HG03064 (cell line): ENCODE results near the gene LMCD1.

Source experiments
- ATAC-seq: cut with Tn5 transposase; IDR thresholded peaks from one replicate; pipeline ENCODE4 v1.9.1; 2021; ENCODE audit warnings: low read depth; ENCODE audit not compliant: unreplicated experiment

The LMCD1 gene

DNA sequence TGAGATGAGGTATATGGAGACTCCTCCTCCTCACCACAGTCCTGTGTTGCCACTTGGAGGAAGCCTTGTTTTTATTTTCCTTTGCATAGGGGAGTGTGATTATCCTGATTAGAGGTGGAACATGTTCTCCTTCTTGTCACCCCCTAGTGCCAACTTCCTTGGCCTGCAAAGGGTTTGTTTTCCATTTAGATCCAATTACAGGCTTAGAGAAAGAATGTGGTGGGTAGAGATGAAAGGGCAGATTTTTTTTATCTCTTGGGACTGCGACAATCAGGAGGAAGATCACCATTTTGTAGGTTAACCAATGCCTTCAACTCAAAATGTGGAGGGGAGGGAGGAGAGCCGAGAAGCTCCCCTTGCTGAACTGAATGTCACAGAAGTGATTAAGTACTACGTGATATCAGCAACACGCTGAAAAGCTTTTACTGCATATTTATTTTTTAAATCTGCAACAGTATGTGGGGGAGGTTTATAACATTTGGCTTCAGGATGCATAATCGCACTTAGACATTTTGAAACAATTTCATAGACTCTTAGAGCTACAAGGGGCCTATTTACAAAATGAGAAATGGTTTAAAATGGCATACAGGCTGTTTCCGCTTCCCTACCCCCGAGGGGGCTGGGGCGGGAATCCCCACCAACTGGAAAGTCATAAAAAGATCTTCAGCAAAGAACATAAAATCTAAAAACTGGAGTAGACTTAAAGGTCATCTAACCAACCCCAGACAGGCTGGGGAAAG is 2.4 kb downstream of the LMCD1 start:
- no peak for ATAC-seq

- no peak for ATAC-seq
Observed at GRCh38 chr3:8504611-8504973, 3.0 kb downstream of the LMCD1 start.

DNA sequence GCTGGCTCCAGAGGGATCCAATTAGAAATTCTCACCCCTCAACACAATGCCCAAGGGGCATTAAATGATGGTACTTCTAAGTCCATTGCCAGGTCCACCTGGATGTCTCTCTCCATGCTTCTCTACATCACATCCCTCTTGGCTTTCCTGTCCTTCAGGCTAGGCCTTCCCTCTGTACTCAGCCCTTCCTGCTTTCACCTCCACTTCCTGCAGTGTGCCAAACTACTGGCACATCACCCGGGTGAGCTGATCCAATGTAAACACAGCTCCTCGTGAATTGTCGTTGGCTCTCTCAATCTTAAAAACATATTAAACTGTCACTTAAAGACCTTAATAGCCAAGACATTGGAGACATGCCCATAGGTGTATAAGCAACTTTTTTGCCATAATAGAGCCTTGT is 4.0 kb downstream of the LMCD1 start:
- no peak for ATAC-seq

DNA sequence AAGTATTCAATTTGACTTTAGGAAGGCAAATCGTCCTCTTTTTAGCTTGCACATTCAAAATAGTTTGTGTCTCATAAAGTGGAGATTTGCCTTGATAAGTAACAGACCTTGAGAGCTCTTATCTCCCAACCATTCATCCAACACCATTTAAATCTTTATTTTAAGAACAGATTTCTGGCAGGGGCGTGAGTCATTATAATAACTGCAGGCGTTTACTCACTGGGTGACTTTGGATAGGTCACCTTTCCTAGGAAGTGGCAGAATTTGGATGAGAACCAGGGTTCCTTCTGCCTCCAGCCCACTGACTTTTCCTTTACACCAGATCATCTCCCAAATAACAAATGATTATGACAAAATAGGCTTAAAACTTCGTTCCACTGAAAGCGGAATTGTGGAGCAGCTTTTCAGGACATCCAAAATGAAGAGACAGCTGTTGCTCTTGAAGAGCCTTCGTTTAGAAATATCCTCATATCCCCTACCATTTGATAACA is 5.0 kb downstream of the LMCD1 start:
- no peak for ATAC-seq

GRCh38 chr3:8507496-8507895 is 5.9 kb downstream of the LMCD1 start:
- ATAC-seq: no peak

DNA sequence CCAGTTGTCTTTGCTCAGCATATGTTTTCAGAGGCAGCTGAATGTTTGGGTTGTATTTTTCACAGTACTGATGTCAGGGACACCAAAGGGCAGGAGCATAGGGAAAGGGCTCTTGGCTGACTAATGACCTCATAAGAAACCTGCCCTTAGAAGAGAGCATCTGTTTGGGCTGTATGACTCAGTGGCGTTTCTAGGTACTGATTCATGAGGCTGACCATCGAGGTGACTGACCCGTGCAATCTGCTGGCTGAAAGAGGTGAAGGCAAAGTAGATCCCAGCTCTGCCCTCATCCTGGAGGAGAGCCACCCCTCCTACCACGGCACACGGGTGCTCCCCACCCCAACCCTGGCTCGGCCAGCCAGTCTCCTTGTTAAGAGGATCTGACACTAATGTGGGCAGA is 8.3 kb downstream of the LMCD1 start:
- ATAC-seq: no peak

GRCh38 chr3:8512234-8512633 is 10.6 kb downstream of the LMCD1 start:
- ATAC-seq: no peak

DNA sequence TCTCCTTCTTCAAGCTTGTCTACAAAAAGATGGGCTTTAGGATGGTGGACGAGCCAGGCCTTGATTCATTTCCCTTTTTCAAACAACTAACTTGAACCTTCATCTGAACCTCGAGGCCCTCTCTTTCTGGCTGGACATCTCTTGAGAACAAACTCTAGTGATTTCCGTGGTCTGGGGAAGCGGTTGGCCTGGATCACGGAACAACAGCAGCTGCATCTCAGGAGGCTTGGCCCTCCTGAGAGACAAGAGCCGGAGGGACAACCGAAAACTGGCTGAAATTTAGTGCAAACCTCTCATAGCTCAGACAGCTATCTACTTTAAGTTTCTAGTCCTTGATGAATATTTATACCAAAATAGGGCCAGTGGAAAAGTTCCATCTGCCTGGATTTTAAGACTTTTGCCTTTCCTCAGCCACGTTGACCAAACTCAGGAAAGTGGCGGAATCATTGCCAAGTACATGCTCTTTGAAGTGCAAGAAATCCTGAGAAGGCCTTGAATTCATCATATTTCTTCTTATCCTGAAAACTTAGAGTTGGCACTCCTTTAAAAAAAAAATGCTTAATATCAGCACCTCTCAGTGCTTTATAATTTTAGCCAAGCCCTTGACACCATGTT is 14.5 kb downstream of the LMCD1 start:
- ATAC-seq: no peak

DNA sequence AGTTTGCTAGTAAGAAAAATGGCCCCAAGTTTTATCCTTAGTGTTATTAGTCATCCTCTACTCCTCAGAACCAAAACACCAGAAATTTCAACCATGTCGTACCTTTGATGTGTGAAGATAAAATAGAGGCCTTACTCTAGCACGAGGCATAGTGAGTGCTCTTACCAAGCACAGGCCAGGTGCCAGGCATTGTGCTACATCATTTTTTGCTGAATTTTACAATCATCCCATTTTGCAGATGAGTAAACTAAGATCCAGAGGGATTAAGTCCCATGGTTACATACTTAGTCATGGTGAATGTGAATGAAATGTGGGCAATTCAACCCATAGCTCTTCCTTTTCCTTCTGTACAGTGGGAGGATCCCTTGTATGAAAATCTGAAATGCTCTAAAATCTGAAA is 15.2 kb downstream of the LMCD1 start:
- no peak for ATAC-seq

DNA sequence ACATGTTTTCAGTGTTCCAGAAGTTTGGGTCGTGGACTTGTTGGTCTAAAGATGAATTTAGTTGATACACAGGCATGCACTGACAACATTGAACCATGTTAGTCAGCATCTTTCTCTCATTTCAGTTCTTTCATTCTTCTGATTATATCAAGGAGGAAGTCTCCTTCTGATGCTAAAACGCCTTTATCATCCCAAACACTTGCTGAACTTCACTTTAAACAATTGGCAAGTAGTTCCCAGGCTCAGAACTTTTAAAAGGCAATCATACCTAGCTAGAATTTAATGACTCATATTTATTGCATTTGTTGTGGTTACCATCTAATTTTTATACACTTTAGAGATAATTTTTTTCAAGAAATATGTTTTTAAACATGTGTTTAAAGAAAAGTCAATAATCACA is 15.9 kb downstream of the LMCD1 start:
- ATAC-seq: no peak

DNA sequence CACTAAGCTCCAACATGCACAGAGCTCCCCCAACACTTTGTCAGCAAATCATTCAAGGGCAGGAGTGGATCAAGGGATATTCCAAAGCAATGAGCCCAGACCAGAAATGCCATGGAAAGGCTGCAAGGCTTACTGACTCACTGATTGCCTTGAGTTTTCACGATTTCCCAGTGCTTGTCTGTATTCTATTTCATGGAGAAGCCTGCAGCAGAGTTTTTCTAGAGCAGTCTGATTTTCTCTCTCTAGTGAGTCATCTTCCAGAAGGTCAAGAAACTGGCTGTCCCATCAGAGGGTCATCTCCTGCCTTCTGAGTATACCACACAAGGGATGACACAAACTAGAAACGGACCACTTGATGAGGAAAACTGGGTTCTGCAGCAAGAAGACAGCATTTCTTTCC is 16.5 kb downstream of the LMCD1 start:
- no peak for ATAC-seq

DNA sequence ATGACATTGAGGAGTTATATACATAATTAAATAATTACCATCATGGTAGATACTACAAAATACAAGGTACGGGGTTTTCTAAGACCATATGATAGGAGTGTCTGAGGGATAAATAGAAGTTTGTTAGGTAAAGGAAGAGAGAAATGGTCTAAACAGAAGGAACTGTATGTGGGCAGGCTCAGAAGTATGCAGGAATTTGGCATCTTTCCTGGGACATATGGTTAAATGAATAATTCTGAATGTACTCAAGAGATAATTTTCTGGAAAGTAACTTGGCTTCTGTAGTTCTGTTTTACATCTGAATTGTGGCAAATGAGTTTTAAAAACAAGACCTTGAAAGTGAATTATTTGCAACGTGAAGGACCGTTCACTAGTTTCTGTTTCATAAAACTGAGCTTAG is 17.5 kb downstream of the LMCD1 start:
- no peak for ATAC-seq

GRCh38 chr3:8519774-8520448 is 18.3 kb downstream of the LMCD1 start:
- ATAC-seq: no peak

DNA sequence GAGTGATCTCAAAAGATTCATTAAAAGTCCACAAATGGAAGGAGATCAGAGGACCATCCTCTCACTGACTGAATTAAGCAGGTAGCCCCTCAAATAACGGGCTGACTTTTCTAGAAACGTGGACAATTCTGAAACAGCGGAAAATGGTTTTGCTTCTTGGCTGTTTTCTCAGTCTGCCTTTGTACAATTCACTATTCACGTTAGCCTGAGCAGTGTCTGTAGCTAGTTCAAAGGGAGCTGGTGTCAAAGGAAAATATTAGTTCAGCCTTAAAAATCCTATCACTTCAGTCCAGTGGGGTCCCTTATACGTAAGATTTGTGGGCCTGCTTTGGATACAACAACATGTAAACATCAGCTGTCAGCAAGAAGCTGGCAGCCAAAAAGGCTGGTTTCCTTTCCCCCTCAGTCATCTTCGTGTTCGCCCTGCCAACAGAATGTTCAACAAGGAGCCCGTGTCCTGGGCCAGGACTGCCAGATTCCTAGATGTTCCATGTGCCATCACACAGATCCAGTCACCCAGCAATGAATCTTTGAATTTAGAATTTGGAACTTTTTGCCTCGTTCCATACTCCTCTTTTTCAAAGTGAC is 19.3 kb downstream of the LMCD1 start:
- ATAC-seq: no peak

DNA sequence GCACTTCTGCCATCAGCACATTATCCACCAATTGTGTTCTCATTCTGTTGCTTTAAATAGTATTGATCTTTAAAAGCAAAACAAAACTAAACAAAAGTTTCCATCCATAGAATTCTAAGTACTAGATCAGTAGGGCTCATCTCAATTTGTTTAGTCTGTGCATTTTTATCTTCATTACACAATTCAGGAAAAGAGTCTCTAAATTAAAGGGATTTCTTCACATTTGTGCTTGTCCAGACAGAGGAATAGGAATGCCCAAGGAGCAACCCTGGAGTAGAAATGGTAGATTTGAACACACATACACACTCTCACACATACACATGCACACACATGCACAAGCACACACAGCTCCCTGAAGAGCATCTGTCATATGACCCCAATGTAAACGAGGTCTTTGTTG is 21.4 kb downstream of the LMCD1 start:
- no peak for ATAC-seq

DNA sequence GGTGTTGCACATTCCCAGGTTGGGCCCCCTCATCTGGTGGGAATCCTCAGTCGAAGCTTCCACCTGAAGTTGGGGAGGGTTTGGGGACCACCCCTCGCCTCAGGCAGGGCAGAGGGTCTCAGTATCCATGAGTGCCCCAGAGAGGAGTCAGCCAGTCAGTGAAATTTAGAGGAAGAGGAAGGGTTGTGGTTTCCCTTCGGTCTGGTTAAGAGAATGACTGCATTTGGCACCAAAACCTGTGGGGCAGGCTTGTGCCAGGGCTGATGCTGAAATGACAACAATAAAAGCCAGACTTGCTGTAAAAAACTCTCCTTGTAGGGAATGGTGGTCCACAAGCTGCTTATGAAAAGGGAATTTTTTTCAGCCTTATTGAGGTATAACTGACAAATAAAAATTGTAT is 22.6 kb downstream of the LMCD1 start:
- no peak for ATAC-seq

DNA sequence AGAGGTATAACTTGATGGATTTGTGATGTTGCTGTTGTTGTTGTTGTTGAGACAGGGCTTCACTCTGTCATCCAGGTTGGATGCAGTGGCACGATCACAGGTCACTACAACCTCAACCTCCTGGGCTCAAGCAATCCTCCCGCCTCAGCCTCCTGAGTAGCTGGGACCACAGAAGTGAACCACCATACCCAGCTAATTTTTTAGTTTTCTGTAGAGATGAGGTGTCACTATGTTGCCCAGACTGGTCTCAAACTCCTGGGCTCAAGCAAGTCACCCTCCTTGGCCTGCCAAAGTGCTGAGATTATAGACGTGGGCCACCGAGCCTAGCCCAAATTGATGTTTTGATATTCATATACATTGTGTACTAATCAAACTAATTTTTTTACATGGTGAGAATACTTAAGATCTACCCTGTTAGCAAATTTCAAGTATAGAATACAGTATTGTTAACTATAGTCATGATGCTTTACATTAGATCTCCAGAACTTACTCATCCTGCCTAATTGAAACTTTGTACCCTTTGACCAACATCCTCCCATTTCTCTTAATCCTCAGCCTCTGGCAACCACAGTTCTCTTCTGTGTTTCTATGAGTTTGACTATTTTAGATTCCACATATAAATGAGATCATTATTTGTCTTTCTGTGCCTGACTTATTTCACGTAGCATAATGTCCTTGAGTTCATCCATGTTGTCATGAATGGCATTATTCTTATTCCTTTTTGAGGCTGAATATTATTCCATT is 23.2 kb downstream of the LMCD1 start:
- no peak for ATAC-seq

DNA sequence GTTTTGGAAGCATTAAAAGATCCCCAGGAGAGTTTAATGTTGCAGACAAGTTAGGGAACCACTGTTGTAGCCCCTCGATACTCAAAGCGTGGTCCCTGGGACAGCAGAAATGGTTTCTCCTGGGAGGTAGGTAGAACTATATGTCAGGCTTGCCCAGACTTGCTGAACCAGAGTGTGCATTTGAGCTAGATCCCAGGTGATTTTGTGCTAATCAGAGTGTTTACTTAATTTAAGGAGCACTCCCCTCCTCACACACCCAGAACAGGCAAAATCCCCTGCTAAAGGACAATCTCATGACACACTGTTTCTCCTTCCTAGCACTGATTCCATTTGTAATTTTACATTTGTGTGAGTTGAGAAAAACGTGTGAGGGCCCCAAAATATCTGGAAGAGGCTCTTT is 24.3 kb downstream of the LMCD1 start:
- ATAC-seq: no peak

DNA sequence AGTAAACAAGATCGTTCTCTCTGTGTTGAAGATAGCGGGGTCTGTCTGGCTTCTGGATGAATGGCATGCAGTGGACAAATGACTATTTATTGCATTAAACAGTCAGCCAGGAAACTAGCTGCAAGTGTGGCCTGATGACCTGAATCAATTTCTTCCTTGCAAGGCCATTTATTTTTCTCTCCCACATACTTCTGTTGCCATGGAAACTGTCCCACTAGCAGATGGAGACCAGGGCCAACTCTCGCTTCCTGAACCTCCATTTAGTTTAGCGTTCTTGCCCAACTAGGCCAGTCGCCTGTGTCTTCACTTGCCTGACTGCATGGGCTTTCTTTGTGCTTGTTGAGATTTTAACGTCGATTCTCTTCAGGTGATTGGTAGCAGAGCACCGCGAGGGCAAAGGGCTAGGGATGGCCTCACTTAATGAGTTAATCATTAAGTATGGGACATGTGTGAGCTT is 27.6 kb downstream of the LMCD1 start:
- no peak for ATAC-seq

- ATAC-seq: no peak
Observed at GRCh38 chr3:8529738-8530525, 28.3 kb downstream of the LMCD1 start.
